Breast epithelium (tissue), 3 donors: ENCODE data around the gene TCTN3.

Experiments used
- POLR2AphosphoS5 ChIP-seq, 3 donors: sonication (generic); formaldehyde crosslinking; IDR thresholded peaks; one replicate each; pipeline ENCODE4 v1.6.1; 2017; ENCODE audit warnings: antibody characterized with exemption in 3 of 3
- TF ChIP-seq, protein P1 (sequence below), 3 donors: fragments of 450-650 bp; IDR thresholded peaks; one replicate each; pipeline ENCODE4 v1.5.1; 2016 to 2017; ENCODE audit warnings: antibody characterized with exemption in 3 of 3, mild to moderate bottlenecking in 3 of 3, moderate library complexity in 3 of 3

GRCh38 chr10:95674643-95675042 lies 19.1 kb downstream of the TCTN3 start:
- TF ChIP-seq, protein P1, sequence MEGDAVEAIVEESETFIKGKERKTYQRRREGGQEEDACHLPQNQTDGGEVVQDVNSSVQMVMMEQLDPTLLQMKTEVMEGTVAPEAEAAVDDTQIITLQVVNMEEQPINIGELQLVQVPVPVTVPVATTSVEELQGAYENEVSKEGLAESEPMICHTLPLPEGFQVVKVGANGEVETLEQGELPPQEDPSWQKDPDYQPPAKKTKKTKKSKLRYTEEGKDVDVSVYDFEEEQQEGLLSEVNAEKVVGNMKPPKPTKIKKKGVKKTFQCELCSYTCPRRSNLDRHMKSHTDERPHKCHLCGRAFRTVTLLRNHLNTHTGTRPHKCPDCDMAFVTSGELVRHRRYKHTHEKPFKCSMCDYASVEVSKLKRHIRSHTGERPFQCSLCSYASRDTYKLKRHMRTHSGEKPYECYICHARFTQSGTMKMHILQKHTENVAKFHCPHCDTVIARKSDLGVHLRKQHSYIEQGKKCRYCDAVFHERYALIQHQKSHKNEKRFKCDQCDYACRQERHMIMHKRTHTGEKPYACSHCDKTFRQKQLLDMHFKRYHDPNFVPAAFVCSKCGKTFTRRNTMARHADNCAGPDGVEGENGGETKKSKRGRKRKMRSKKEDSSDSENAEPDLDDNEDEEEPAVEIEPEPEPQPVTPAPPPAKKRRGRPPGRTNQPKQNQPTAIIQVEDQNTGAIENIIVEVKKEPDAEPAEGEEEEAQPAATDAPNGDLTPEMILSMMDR (IDR thresholded peaks at IDR 0.05), result no peak
- TF ChIP-seq POLR2AphosphoS5 (IDR thresholded peaks at IDR 0.05), result no peak
